Ureter (tissue), 1 donor: Measurements from ENCODE around the gene RAD51B. TPM values are rescaled to one million over a fixed set of nuclear protein-coding genes. Genes with fewer than 3 reads are reported as not detected.

ENCODE experiments used
- DNase-seq: peaks from one replicate; pipeline ENCODE4 v3.0.0-alpha.2; 2020; ENCODE audit warnings: low spot score
- total RNA-seq: library from RNA; stranded (reverse); gene quantifications from one replicate; pipeline ENCODE4 v1.2.4, GENCODE V29; 2023
- donor health status: DM: yes; HTN: yes; CAD: no.

The RAD51B gene
- total RNA-seq, 1 donor from 2014 or later: 36.6 TPM

GRCh38 chr14:68651652-68652432 lies 832.3 kb downstream of the RAD51B start:
- peak; percentile 47 for DNase-seq

- DNase-seq: no peak
Measured at GRCh38 chr14:68652433-68652690, 832.8 kb downstream of the RAD51B start.

- DNase-seq: peak; percentile 35
Measured at GRCh38 chr14:68653108-68653507, 833.5 kb downstream of the RAD51B start.

GRCh38 chr14:68653804-68654203 lies 834.2 kb downstream of the RAD51B start:
- peak; percentile 38 for DNase-seq

GRCh38 chr14:68654471-68654941 lies 834.9 kb downstream of the RAD51B start:
- peak; percentile 32 for DNase-seq

- DNase-seq: peak; percentile 41
Measured at GRCh38 chr14:68655021-68655831, 835.6 kb downstream of the RAD51B start.

GRCh38 chr14:68655911-68656316 lies 836.3 kb downstream of the RAD51B start:
- DNase-seq: peak; percentile 34

GRCh38 chr14:68656452-68656851 lies 836.9 kb downstream of the RAD51B start:
- peak; percentile 38 for DNase-seq

- no peak for DNase-seq
Measured at GRCh38 chr14:68657300-68658028, 837.9 kb downstream of the RAD51B start.

GRCh38 chr14:68658029-68658509 lies 838.5 kb downstream of the RAD51B start:
- DNase-seq: peak; percentile 30

- peak; percentile 54 for DNase-seq
Measured at GRCh38 chr14:68658943-68659931, 839.7 kb downstream of the RAD51B start.

GRCh38 chr14:68660495-68660894 lies 840.9 kb downstream of the RAD51B start:
- DNase-seq: peak; percentile 38

GRCh38 chr14:68661226-68662225 lies 841.9 kb downstream of the RAD51B start:
- peak; percentile 41 for DNase-seq

- DNase-seq: no peak
Measured at GRCh38 chr14:68662392-68662791, 842.8 kb downstream of the RAD51B start.

- DNase-seq: peak; percentile 37
Measured at GRCh38 chr14:68662826-68663225, 843.2 kb downstream of the RAD51B start.

GRCh38 chr14:68663385-68664076 lies 844.0 kb downstream of the RAD51B start:
- no peak for DNase-seq

- DNase-seq: no peak
Measured at GRCh38 chr14:68664225-68664681, 844.7 kb downstream of the RAD51B start.

GRCh38 chr14:68665131-68665530 lies 845.6 kb downstream of the RAD51B start:
- peak; percentile 36 for DNase-seq

- DNase-seq: peak; percentile 32
Measured at GRCh38 chr14:68665792-68666204, 846.2 kb downstream of the RAD51B start.
